ENCODE results near the gene GATA2. TPM values are rescaled to one million over a fixed set of nuclear protein-coding genes. Genes with fewer than 3 reads are reported as not detected.
A peak's percentile ranks its signal among the peaks of the same experiment; 100 is the strongest.

GATA2 gene
- total RNA-seq, 3 donors from 2014 or later (not counting 1 experiment from before 2014, with no cell fraction given): 0.92 to 225 (median 8.4) TPM

DNA sequence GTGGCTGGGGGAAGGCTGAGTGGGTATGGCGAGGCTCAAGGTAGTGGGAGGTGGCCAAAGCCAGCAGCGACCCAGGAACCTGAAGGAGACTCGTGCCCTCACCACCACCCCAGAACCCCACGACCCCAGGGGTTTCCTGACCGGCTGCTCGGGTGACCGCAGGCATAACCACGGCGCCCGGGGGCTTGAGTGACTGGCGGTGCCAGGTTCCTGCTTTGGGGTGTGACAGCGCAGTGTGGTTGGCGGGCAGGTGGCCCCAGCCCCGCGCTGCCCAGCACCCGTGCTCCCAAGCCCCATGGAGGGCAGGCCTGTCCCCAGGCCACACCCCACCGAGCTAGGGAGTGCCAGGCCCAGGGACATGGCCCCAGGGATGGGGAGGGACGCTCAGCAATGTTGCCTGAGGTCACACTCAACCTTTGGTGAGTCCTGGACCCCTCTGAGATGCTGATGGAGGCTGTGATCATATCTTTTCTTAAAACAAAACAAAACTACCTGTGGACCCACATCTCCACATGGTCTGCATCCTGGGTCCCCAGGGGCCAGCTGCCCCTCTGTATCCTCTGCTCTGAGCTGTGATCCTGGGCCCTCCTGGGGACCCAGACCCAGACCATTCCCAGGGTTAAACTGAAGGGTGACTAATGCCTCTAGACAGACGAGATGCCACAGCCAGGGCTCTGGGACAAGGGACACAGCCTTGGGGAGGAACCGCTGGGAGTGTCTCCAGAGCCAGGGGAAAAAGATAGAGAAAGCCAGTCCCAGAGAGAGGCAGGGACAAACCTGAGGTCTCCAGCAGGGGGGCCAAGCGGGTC is 39.3 kb downstream of the GATA2 start:
- Histone ChIP-seq H3K36me3 (ENCODE audit: control insufficient read depth, insufficient read depth, low read length) (no peaks in the 10 kb centered on the region), H3K27ac (ENCODE audit: low read length) (no peak overlapping the region), H3K4me3 (ENCODE audit: low read length) (no peak overlapping the region), H3K4me1 (ENCODE audit: control insufficient read depth, insufficient read depth, low read length) (peaks cover 12% of the 10 kb centered on the region), H3K9me3 (ENCODE audit: control insufficient read depth, insufficient read depth, low read length) (no peaks in the 10 kb centered on the region), H3K27me3 (ENCODE audit: control insufficient read depth, insufficient read depth, low read length) (peaks cover 2% of the 10 kb centered on the region)
- ATAC-seq (peak in 1 of 3 donors; percentile 38), DNase-seq (no peak)
- no peaks in the 10 kb centered on the region for H3K36me3 Mint-ChIP-seq
- intact Hi-C loops (cut with micrococcal nuclease): no loop called here
- no peak overlapping the region for H3K27ac Mint-ChIP-seq
- 12% methylated on average over 21 of the region's 21 CpGs for WGBS (ENCODE audit: insufficient coverage)
- H3K27me3 Mint-ChIP-seq (ENCODE audit: low read depth in 2 of 2): peaks cover 36 to 40% of the 10 kb centered on the region in 2 donors
- no peak overlapping the region for H3K4me3 Mint-ChIP-seq
- H3K9me3 Mint-ChIP-seq: no peaks in the 10 kb centered on the region
- TF ChIP-seq, protein P1, sequence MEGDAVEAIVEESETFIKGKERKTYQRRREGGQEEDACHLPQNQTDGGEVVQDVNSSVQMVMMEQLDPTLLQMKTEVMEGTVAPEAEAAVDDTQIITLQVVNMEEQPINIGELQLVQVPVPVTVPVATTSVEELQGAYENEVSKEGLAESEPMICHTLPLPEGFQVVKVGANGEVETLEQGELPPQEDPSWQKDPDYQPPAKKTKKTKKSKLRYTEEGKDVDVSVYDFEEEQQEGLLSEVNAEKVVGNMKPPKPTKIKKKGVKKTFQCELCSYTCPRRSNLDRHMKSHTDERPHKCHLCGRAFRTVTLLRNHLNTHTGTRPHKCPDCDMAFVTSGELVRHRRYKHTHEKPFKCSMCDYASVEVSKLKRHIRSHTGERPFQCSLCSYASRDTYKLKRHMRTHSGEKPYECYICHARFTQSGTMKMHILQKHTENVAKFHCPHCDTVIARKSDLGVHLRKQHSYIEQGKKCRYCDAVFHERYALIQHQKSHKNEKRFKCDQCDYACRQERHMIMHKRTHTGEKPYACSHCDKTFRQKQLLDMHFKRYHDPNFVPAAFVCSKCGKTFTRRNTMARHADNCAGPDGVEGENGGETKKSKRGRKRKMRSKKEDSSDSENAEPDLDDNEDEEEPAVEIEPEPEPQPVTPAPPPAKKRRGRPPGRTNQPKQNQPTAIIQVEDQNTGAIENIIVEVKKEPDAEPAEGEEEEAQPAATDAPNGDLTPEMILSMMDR (IDR thresholded peaks at IDR 0.05): no peak
- peaks cover 4 to 10% of the 10 kb centered on the region in 2 donors for H3K4me1 Mint-ChIP-seq

DNA sequence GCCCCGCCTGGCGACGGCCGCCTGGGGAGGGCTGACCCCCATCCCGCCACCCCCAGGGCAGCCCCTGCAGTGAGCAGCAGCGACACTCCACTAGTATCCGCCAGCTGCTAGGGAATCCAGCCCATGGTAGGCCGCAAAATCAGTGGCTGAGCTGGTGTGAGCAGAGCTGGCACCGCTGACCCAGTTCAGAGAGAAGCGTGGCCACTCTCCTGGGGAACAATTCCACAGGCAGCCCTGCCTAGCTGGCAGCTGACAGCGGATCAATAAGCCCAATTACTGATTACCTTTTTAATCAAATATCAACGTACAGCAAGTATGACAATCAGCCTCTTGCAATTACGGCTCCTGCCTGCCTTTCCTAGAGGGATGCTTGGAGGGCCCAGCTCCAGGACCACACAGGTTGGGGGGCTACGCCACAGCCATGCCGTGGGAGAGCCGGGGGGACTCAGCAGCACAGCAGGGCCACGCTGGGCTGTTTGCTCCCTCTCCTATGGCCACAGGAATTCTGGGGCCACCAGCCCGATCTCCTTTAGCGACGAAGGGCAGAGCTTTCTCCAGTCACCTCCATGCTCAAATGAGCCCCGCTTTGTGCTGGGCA is 40.2 kb downstream of the GATA2 start:
- Mint-ChIP-seq H3K4me1 (peaks cover 9 to 15% of the 10 kb centered on the region in 2 donors), H3K9me3 (no peaks in the 10 kb centered on the region), H3K27me3 (ENCODE audit: low read depth in 2 of 2) (peaks cover 40% of the 10 kb centered on the region in 2 donors), H3K4me3 (no peak overlapping the region), H3K27ac (no peak overlapping the region), H3K36me3 (no peaks in the 10 kb centered on the region)
- ATAC-seq (no peak), DNase-seq (no peak)
- TF ChIP-seq, protein P1 (IDR thresholded peaks at IDR 0.05): no peak
- intact Hi-C loops (cut with micrococcal nuclease): no loop called here
- Histone ChIP-seq H3K4me1 (ENCODE audit: control insufficient read depth, insufficient read depth, low read length) (peaks cover 18% of the 10 kb centered on the region), H3K9me3 (ENCODE audit: control insufficient read depth, insufficient read depth, low read length) (no peaks in the 10 kb centered on the region), H3K36me3 (ENCODE audit: control insufficient read depth, insufficient read depth, low read length) (no peaks in the 10 kb centered on the region), H3K4me3 (ENCODE audit: low read length) (no peak overlapping the region), H3K27ac (ENCODE audit: low read length) (no peak overlapping the region), H3K27me3 (ENCODE audit: control insufficient read depth, insufficient read depth, low read length) (peaks cover 2% of the 10 kb centered on the region)
- 83% methylated on average over 21 of the region's 21 CpGs for WGBS (ENCODE audit: insufficient coverage)

DNA sequence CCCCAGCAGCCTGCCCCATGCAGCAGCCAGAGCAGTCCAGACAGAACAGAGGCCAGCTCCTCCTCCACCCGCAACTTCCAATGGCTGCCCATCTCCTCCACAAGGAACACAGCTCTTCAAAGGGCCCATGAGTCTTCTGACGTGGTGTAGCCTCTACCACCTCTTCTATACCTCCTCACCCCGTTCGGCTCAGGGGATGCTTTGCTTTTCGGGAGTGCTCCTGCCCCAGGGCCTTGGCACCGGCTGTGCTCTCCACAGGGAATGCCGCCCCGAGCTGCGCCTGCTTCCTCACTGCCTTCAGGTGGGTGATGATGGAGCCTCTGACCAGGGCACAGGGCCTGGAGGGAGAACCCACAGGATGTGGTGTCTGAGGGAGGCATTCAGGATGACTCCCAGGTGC is 40.9 kb downstream of the GATA2 start:
- TF ChIP-seq, protein P1 (IDR thresholded peaks at IDR 0.05): no peak
- Mint-ChIP-seq H3K27ac (no peak overlapping the region), H3K4me3 (no peak overlapping the region), H3K9me3 (no peaks in the 10 kb centered on the region), H3K27me3 (ENCODE audit: low read depth in 2 of 2) (peaks cover 40% of the 10 kb centered on the region in 2 donors), H3K36me3 (no peaks in the 10 kb centered on the region), H3K4me1 (peaks cover 15% of the 10 kb centered on the region in 2 donors)
- ATAC-seq: no peak
- Histone ChIP-seq H3K27ac (ENCODE audit: low read length) (no peak overlapping the region), H3K36me3 (ENCODE audit: control insufficient read depth, insufficient read depth, low read length) (no peaks in the 10 kb centered on the region), H3K9me3 (ENCODE audit: control insufficient read depth, insufficient read depth, low read length) (no peaks in the 10 kb centered on the region), H3K27me3 (ENCODE audit: control insufficient read depth, insufficient read depth, low read length) (peaks cover 2% of the 10 kb centered on the region), H3K4me1 (ENCODE audit: control insufficient read depth, insufficient read depth, low read length) (peaks cover 18% of the 10 kb centered on the region), H3K4me3 (ENCODE audit: low read length) (no peak overlapping the region)
- 87% methylated on average over 9 of the region's 9 CpGs for WGBS (ENCODE audit: insufficient coverage)
- no peak for DNase-seq
- intact Hi-C loops (cut with micrococcal nuclease): no loop called here
